ENCODE results near the gene PABPN1L. TPM values are rescaled to one million over a fixed set of nuclear protein-coding genes. Genes with fewer than 3 reads are reported as not detected.

PABPN1L gene
- total RNA-seq, 1 donor from 2014 or later, result 0.67 TPM

DNA sequence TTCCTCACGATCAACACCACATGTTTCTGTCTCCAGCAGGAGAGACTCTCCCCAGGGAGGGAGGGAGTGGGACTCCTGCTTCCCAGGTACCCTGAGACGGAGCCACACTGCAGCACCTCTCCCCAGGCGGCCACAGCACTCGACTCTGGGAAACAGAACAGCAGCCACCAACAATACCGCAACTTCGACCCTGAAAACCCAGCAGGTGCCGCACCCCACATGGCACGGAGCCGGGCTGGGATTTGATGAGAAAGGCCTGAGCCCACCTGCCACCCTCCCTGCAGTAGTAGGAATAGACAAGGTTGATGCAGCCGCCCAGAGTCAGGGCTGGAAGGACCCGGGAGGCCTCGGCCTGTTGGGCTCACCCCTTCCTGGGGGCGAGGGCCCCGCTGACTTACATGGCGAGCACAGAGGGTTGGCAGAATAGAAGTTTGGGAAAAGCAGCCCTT lies 24.1 kb downstream of the PABPN1L start:
- TF ChIP-seq, protein P1, sequence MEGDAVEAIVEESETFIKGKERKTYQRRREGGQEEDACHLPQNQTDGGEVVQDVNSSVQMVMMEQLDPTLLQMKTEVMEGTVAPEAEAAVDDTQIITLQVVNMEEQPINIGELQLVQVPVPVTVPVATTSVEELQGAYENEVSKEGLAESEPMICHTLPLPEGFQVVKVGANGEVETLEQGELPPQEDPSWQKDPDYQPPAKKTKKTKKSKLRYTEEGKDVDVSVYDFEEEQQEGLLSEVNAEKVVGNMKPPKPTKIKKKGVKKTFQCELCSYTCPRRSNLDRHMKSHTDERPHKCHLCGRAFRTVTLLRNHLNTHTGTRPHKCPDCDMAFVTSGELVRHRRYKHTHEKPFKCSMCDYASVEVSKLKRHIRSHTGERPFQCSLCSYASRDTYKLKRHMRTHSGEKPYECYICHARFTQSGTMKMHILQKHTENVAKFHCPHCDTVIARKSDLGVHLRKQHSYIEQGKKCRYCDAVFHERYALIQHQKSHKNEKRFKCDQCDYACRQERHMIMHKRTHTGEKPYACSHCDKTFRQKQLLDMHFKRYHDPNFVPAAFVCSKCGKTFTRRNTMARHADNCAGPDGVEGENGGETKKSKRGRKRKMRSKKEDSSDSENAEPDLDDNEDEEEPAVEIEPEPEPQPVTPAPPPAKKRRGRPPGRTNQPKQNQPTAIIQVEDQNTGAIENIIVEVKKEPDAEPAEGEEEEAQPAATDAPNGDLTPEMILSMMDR (IDR thresholded peaks at IDR 0.05), result no peak

DNA sequence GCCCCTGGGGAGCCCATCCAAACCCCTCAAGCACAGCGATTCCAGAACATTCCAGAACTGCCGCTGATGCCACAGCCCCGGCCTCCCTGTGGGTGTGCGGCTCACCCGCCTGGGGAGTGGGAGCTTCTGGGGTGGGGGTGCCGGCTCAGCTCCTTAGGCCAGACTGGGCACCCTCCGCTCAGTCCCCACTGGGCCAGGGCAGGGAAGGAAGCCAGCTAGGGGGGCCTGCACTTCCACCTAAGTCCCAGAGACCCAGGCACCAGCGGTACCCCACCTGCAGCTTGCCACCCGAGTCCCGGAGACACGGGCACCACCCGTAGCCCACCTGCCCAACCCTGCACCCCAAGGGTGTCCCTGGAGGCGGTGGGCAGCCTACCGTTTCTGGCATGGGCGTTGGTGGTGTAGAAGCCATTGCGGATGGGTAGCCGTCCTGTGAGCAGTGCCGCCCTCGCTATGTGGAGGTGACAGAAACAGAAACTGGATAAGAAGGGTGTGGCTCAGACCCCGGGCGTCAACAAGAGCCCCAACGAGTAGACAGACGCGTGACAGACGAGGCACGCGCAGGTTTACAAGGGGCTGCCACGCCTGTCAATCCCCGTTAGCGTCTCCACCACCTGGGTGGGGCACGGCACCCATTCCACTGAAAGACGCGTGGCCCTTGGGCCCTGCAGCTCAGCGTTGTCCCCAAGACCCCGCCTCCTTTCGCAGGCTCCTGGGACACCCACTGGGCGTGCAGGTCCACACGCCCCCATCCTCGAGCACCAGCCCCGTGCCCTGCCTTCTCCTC lies 24.7 kb downstream of the PABPN1L start:
- ATAC-seq (ENCODE audit: low read depth), result no peak
- Mint-ChIP-seq H3K36me3 (ENCODE audit: low read depth) (peaks cover 25% of the 10 kb centered on the region), H3K27me3 (no peaks in the 10 kb centered on the region), H3K4me3 (no peak overlapping the region), H3K9me3 (no peaks in the 10 kb centered on the region), H3K4me1 (peaks cover 4% of the 10 kb centered on the region), H3K27ac (no peak overlapping the region)
- intact Hi-C loops (cut with micrococcal nuclease), result no loop called here
- POLR2A ChIA-PET, result no interaction called here
- TF ChIP-seq, protein P1 (IDR thresholded peaks at IDR 0.05), result no peak
- CTCF ChIA-PET, result no interaction called here
- DNase-seq, result no peak

More for the DNA sequence above, 24.1 kb downstream of the PABPN1L start:
- no peak for DNase-seq
- no peak for ATAC-seq (ENCODE audit: low read depth)
- peaks cover 4% of the 10 kb centered on the region for H3K4me1 Mint-ChIP-seq
- no peaks in the 10 kb centered on the region for H3K27me3 Mint-ChIP-seq
- no peak overlapping the region for H3K27ac Mint-ChIP-seq
- POLR2A ChIA-PET, result no interaction called here
- H3K4me3 Mint-ChIP-seq, result no peak overlapping the region
- intact Hi-C loops (cut with micrococcal nuclease), result no loop called here
- CTCF ChIA-PET, result no interaction called here
- H3K36me3 Mint-ChIP-seq (ENCODE audit: low read depth), result peaks cover 25% of the 10 kb centered on the region
- no peaks in the 10 kb centered on the region for H3K9me3 Mint-ChIP-seq

DNA sequence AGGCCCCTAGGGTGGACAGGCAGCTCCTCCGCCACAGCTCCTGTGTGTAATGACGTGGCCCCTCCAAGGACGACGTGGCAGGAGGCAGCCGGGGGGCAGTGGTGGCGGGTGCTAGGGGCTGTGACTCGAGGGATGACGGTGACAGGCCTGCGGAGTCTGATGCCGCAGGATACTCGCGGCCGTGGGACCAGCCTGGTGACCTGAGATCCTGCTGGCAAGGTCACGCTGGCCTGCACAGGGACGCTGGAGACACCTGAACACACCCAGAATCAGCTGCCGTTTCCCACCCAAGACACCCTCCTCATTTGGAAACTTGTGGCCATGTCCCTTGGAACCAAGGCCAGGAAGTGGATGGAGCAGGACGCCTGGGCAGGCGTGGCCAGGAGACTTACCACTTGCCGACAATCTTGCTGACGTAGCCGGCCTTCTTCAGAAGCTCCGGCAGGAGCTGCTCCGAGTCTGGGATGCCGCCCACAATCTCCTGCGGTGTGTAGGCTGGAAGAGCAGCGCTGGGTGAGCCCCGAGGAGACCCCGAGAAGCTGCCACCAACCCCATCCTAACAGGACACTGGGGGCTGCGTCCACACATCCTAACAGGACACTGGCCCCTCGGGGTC lies 25.8 kb downstream of the PABPN1L start:
- ChIA-PET CTCF (no interaction called here), POLR2A (no interaction called here)
- Mint-ChIP-seq H3K27ac (no peak overlapping the region), H3K27me3 (no peaks in the 10 kb centered on the region), H3K4me1 (peaks cover 4% of the 10 kb centered on the region), H3K9me3 (no peaks in the 10 kb centered on the region), H3K36me3 (ENCODE audit: low read depth) (peaks cover 23% of the 10 kb centered on the region), H3K4me3 (no peak overlapping the region)
- intact Hi-C loops (cut with micrococcal nuclease), result no loop called here
- DNase-seq (no peak), ATAC-seq (ENCODE audit: low read depth) (no peak)
- TF ChIP-seq, protein P1 (IDR thresholded peaks at IDR 0.05), result no peak

DNA sequence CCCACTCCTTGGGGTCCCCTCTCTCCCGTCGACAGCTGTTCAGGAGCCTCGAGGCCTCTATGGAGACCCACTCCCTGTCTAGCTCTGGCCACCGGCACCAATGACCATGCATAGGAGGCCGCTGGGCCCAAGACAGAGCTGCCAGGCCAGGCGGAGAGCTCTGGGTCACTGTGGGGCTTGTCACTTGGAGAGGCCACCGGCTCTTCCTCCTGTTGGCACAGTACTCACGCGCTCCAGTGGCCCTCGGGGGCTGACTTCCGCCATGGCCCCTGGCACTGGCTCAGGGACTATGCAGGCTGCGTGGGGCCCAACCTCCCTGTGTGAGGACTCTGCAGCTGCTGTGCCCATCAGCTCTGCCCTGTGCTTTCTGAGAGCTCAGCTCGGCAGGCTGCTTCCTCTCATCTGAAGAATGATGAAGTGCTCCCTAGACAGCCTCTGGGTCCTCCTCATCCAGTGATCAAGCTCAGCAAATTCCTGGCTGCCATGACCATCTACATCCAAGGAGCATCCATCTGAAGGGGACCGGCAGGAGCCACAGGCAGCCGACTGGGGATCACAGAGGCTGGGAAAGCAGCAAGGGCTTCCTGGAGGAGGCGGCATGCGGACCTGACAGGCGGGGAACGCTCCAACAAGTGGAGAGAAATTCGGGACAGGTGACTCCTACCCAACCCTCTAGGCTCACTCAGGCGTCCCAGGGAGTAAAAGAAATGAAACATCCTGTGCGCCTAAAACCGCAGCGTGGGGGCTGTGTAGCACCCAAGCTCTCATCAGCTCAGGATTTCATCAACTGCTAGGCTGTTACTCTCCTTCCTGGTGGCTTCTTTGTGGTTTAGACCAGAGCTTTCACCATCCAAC lies 26.5 kb downstream of the PABPN1L start:
- peaks cover 26% of the 10 kb centered on the region for H3K36me3 Mint-ChIP-seq (ENCODE audit: low read depth)
- POLR2A ChIA-PET, result no interaction called here
- ATAC-seq (ENCODE audit: low read depth) (no peak), DNase-seq (no peak)
- no peaks in the 10 kb centered on the region for H3K9me3 Mint-ChIP-seq
- no peak overlapping the region for H3K27ac Mint-ChIP-seq
- no peaks in the 10 kb centered on the region for H3K27me3 Mint-ChIP-seq
- TF ChIP-seq, protein P1 (IDR thresholded peaks at IDR 0.05), result no peak
- intact Hi-C loops (cut with micrococcal nuclease), result no loop called here
- peaks cover 4% of the 10 kb centered on the region for H3K4me1 Mint-ChIP-seq
- no peak overlapping the region for H3K4me3 Mint-ChIP-seq
- CTCF ChIA-PET, result no interaction called here

DNA sequence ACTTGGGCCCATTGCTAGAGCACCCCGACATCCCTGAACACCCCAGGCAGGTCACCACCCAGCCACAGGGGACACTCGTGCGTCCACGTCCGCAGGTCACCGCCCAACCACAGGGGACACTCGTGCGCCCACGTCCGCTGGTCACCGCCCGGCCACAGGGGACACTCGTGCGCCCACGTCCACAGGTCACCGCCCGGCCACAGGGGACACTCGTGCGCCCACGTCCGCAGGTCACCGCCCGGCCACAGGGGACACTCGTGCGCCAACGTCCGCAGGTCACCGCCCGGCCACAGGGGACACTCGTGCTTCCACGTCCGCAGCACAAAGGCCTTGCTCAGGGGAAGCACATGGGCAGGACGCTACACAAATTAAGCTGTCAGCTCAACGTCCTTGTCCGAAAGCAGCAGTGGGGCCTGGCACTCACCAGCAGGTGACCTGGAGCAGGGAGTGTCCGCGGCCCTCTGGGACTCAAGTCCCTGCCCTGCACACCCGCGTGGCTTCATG lies 27.4 kb downstream of the PABPN1L start:
- H3K4me3 Mint-ChIP-seq, result no peak overlapping the region

More for the DNA sequence above, 27.4 kb downstream of the PABPN1L start:
- no peaks in the 10 kb centered on the region for H3K9me3 Mint-ChIP-seq
- H3K27ac Mint-ChIP-seq, result no peak overlapping the region
- no peak for ATAC-seq (ENCODE audit: low read depth)
- no peak for DNase-seq
- ChIA-PET POLR2A (no interaction called here), CTCF (no interaction called here)
- H3K27me3 Mint-ChIP-seq, result no peaks in the 10 kb centered on the region
- TF ChIP-seq, protein P1 (IDR thresholded peaks at IDR 0.05), result no peak
- H3K36me3 Mint-ChIP-seq (ENCODE audit: low read depth), result peaks cover 28% of the 10 kb centered on the region
- intact Hi-C loops (cut with micrococcal nuclease), result no loop called here
- peaks cover 4% of the 10 kb centered on the region for H3K4me1 Mint-ChIP-seq
